HFFc6 (cell line): ENCODE results near the gene TFPT. TPM values are rescaled to one million over a fixed set of nuclear protein-coding genes. Genes with fewer than 3 reads are reported as not detected.
A peak's percentile ranks its signal among the peaks of the same experiment; 100 is the strongest.
"Not testable (repeated sequence)": the region's sequence is repeated elsewhere in the genome, so short reads cannot be mapped to it uniquely, and the experiment has no call there.

Source experiments
- DNase-seq: peaks from one replicate; pipeline ENCODE4 v3.0.0-alpha.2; 2018
- H3K27ac Mint-ChIP-seq: 2 replicates; pipeline ENCODE4 v1.8.0; 2020; ENCODE audit warnings: mild to moderate bottlenecking, mixed read lengths
- H3K27me3 Mint-ChIP-seq: 2 replicates; pipeline ENCODE4 v1.8.0; 2021; ENCODE audit warnings: mild to moderate bottlenecking, moderate library complexity, mixed read lengths; ENCODE audit not compliant: insufficient read depth
- H3K36me3 Mint-ChIP-seq: 2 replicates; pipeline ENCODE4 v1.8.0; 2021; ENCODE audit warnings: low read depth, mixed read lengths
- H3K4me1 Mint-ChIP-seq: 2 replicates; pipeline ENCODE4 v1.8.0; 2020; ENCODE audit warnings: low read depth, mixed read lengths
- H3K4me3 Mint-ChIP-seq: 2 replicates; pipeline ENCODE4 v1.8.0; 2020; ENCODE audit warnings: mild to moderate bottlenecking, moderate library complexity, mixed read lengths
- H3K9me3 Mint-ChIP-seq: 2 replicates; pipeline ENCODE4 v1.8.0; 2020; ENCODE audit warnings: mild to moderate bottlenecking, mixed read lengths
- CTCF ChIP-seq: fragments of 200-600 bp; sonication (generic); IDR thresholded peaks from 2 replicates; pipeline ENCODE4 v1.5.0; 2021; ENCODE audit warnings: antibody characterized with exemption, mild to moderate bottlenecking
- total RNA-seq, 6 experiments: library from RNA; stranded (reverse); fragmentation: NEBNext Ultra II Directional; extraction: Animal tissue kit (Norgen Biotek cat#: 25700); gene quantifications; 2 replicates in 1 of 6; 3 replicates in 5 of 6; pipeline ENCODE4 v1.2.3, GENCODE V29; 2021

TFPT gene
- total RNA-seq, 6 experiments from 2014 or later, result 9.3 to 15.4 (median 14.5) TPM

- TF ChIP-seq CTCF, result peak; percentile 46
- Mint-ChIP-seq H3K27ac (peak overlapping the region; percentile 67), H3K27me3 (peaks cover 6% of the 10 kb centered on the region; the same call in 1 of the 2 replicates), H3K9me3 (peaks cover 11% of the 10 kb centered on the region; the same call in 1 of the 2 replicates), H3K4me1 (peaks cover 24% of the 10 kb centered on the region), H3K4me3 (peak overlapping the region; percentile 81), H3K36me3 (peaks cover 5% of the 10 kb centered on the region; the same call in 1 of the 2 replicates)
- DNase-seq, result peak; percentile 56
Observed at GRCh38 chr19:54096617-54097106, 18.8 kb downstream of the TFPT start.

GRCh38 chr19:54095859-54096616 is 19.4 kb downstream of the TFPT start:
- Mint-ChIP-seq H3K4me1 (peaks cover 20% of the 10 kb centered on the region), H3K9me3 (peaks cover 11% of the 10 kb centered on the region; the same call in 1 of the 2 replicates), H3K4me3 (peak overlapping the region; percentile 81), H3K27ac (peak overlapping the region; percentile 67)
- not testable (repeated sequence) for H3K27me3 Mint-ChIP-seq, H3K36me3 Mint-ChIP-seq
- DNase-seq, result peak; percentile 8

- no peak for DNase-seq
- Mint-ChIP-seq H3K27ac (no peak overlapping the region), H3K27me3 (peaks cover 6% of the 10 kb centered on the region; the same call in 1 of the 2 replicates), H3K36me3 (peaks cover 5% of the 10 kb centered on the region; the same call in 1 of the 2 replicates), H3K4me1 (peaks cover 12% of the 10 kb centered on the region), H3K4me3 (no peak overlapping the region), H3K9me3 (peaks cover 11% of the 10 kb centered on the region; the same call in 1 of the 2 replicates)
- no peak for TF ChIP-seq CTCF
Observed at GRCh38 chr19:54095136-54095858, 20.2 kb downstream of the TFPT start.

GRCh38 chr19:54094426-54095000 is 20.9 kb downstream of the TFPT start:
- Mint-ChIP-seq H3K27ac (no peak overlapping the region), H3K27me3 (peaks cover 6% of the 10 kb centered on the region; the same call in 1 of the 2 replicates), H3K9me3 (peaks cover 11% of the 10 kb centered on the region; the same call in 1 of the 2 replicates), H3K4me3 (no peak overlapping the region), H3K36me3 (peaks cover 5% of the 10 kb centered on the region; the same call in 1 of the 2 replicates), H3K4me1 (peaks cover 12% of the 10 kb centered on the region)
- DNase-seq, result no peak
- no peak for TF ChIP-seq CTCF

- no peak for TF ChIP-seq CTCF
- H3K4me1 Mint-ChIP-seq, result no peaks in the 10 kb centered on the region
- peaks cover 12% of the 10 kb centered on the region for H3K27me3 Mint-ChIP-seq
- no peak overlapping the region for H3K27ac Mint-ChIP-seq
- H3K9me3 Mint-ChIP-seq, result peaks cover 29% of the 10 kb centered on the region
- H3K4me3 Mint-ChIP-seq, result no peak overlapping the region
- peaks cover 4% of the 10 kb centered on the region for H3K36me3 Mint-ChIP-seq
- no peak for DNase-seq
Observed at GRCh38 chr19:54084410-54084809, 31.0 kb downstream of the TFPT start.
